ENCODE measurements around the gene RNF212B. TPM values are rescaled to one million over a fixed set of nuclear protein-coding genes. Genes with fewer than 3 reads are reported as not detected.

Gene RNF212B
- polyA plus RNA-seq, 2 of the 4 experiments (the other 2 are of a cell fraction), result not detected

DNA sequence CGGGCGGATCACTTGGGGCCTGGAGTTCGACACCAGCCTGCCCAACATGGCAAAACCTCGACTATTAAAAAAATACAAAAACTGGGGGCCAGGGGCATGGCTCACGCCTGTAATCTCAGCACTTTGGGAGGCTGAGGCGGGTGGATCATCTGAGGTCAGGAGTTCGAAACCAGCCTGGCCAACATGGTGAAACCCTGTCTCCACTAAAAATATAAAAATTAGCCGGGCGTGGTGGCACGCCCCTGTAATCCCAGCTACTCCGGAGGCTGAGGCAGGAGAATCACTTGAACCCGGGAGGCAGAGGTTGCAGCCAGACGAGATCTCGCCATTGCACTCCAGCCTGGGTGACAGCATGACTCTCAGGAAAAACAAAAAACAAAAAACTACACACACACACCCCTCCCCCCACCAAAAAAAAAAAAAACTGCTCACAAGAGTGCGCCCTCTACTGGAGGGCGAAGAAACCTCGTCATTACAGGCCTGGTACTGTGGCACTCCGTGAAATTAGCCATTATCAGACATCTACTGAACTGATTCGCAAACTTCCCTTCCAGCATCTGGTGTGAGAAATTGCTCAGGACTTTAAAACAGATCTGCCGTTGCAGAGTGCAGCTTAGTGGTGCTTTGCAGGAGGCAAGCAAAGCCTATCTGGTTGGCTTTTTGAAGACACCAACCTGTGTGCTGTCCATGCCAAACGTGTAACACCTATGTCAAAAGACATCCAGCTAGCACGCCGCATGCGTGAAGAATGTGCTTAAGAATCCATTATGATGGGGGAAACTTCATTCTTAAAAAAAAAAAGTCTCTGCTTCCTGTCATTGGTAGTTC is 57.2 kb downstream of the RNF212B start (continued):
- TF ChIP-seq EHMT2 (IDR thresholded peaks at IDR 0.05; ENCODE audit: low read depth) (no peak), KDM5A (IDR thresholded peaks at IDR 0.05) (no peak), POLR2A (IDR thresholded peaks at IDR 0.05; ENCODE audit: low read length) (no peak), CHD2 (IDR thresholded peaks at IDR 0.05; ENCODE audit: low read length, partially characterized antibody) (peak; percentile 24), CBX8 (IDR thresholded peaks at IDR 0.05) (no peak), ZFP36 (IDR thresholded peaks at IDR 0.05; ENCODE audit: borderline replicate concordance, partially characterized antibody) (no peak), GATA3 (IDR thresholded peaks at IDR 0.05; ENCODE audit: borderline replicate concordance) (no peak)
- TF ChIP-seq, protein P1, sequence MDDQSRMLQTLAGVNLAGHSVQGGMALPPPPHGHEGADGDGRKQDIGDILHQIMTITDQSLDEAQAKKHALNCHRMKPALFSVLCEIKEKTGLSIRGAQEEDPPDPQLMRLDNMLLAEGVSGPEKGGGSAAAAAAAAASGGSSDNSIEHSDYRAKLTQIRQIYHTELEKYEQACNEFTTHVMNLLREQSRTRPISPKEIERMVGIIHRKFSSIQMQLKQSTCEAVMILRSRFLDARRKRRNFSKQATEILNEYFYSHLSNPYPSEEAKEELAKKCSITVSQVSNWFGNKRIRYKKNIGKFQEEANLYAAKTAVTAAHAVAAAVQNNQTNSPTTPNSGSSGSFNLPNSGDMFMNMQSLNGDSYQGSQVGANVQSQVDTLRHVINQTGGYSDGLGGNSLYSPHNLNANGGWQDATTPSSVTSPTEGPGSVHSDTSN (IDR thresholded peaks at IDR 0.05), result no peak
- TF ChIP-seq, protein P2, sequence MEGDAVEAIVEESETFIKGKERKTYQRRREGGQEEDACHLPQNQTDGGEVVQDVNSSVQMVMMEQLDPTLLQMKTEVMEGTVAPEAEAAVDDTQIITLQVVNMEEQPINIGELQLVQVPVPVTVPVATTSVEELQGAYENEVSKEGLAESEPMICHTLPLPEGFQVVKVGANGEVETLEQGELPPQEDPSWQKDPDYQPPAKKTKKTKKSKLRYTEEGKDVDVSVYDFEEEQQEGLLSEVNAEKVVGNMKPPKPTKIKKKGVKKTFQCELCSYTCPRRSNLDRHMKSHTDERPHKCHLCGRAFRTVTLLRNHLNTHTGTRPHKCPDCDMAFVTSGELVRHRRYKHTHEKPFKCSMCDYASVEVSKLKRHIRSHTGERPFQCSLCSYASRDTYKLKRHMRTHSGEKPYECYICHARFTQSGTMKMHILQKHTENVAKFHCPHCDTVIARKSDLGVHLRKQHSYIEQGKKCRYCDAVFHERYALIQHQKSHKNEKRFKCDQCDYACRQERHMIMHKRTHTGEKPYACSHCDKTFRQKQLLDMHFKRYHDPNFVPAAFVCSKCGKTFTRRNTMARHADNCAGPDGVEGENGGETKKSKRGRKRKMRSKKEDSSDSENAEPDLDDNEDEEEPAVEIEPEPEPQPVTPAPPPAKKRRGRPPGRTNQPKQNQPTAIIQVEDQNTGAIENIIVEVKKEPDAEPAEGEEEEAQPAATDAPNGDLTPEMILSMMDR (IDR thresholded peaks at IDR 0.05), result peak; percentile 82

DNA sequence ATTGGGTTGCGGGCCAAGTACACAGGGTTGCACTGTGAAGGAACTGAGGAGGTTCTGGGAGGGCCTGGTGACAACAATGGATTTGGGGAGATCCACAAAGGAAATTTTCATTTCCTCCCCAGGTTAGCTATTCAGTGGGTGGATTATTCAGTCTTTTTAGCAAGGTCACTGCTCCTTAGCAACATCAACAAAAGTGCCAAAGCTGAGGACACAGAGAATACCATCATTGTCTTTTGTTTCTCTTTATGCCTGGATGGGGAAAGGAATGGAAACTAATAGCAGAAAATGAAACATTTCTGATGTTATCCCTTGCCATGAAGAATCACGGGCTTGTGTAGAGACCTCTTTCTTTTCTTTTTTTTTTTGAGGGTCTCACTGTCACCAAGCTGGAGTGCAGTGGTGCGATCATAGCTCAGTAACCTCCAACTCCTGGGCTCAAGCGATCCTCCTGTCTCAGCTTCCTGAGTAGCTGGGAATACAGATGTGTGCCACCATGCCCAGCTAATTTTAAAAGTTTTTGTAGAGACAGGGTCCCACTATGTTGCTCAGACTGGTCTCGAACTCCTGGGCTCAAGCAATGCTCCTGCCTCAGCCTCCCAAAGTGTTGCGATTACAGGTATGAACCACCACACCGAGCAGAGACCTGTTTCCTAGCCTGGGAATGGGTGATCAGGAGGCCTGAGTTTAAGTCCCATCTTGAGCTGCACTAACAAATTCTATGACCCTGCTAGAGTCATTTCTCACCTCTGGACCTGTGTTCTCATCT is 58.5 kb downstream of the RNF212B start:
- DNase-seq (ENCODE audit: low read depth in 1 of 2, low spot score in 1 of 2) (no peak), FAIRE-seq (no peak), ATAC-seq (no peak)
- POLR2A ChIA-PET, result interaction anchor here (2.2 kb wide), 1 partner anchor 11 kb away, joined by 8 read pairs; the partner anchor contains the start of gene BCL2L2
- CTCF ChIA-PET, result interaction anchor here (1.1 to 12.8 kb wide), 14 partner anchors 10 to 262 kb away, joined by 3 to 254 read pairs (median 4); partner anchors contain the start of gene HOMEZ
- Histone ChIP-seq H3K4me3 (no peak overlapping the region), H3K4me1 (peaks cover 10% of the 10 kb centered on the region; the same call in 2 of the 3 replicates), H3K9me3 (no peaks in the 10 kb centered on the region), H3K27ac (no peak overlapping the region), H3K4me2 (no peak overlapping the region)
- no peak for TF ChIP-seq EP300 (IDR thresholded peaks at IDR 0.05)
- TF ChIP-seq, protein P3, sequence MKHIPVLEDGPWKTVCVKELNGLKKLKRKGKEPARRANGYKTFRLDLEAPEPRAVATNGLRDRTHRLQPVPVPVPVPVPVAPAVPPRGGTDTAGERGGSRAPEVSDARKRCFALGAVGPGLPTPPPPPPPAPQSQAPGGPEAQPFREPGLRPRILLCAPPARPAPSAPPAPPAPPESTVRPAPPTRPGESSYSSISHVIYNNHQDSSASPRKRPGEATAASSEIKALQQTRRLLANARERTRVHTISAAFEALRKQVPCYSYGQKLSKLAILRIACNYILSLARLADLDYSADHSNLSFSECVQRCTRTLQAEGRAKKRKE (CRISPR knock-in tag; IDR thresholded peaks at IDR 0.05; ENCODE audit: low read depth), result no peak
- no peak for TF ChIP-seq JUN (IDR thresholded peaks at IDR 0.05)
- TF ChIP-seq NR3C1 (IDR thresholded peaks at IDR 0.05), result no peak
- no peak for TF ChIP-seq ESRRA (IDR thresholded peaks at IDR 0.05; ENCODE audit: borderline replicate concordance, low read length)
- no peak for TF ChIP-seq SMC3 (IDR thresholded peaks at IDR 0.05)
- no peak for TF ChIP-seq CEBPB (IDR thresholded peaks at IDR 0.05)
- WGBS (ENCODE audit: missing lambda C conversion rate), result 93% methylated on average over 7 of the region's 7 CpGs

DNA sequence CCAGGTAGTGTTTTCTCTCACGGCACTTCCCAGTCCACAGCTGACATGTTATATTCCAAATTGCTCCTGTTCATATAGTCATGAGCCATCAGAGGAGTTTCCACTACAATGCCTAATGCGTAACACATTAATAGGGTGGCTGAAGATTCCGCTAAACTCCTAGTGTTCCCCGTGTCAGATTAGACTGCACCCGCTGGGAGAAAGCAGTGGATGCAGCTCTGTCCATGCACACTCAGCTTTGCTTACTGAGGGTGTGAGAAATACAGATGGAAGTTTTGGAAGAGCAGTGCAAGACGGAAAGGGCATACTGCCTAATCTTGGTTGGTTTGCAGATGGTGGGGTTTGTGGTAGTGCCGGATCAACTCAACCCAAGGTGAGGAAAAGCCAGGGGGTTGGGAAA is 59.4 kb downstream of the RNF212B start:
- DNase-seq (ENCODE audit: low read depth in 1 of 2, low spot score in 1 of 2), result no peak
- 91% methylated on average over 7 of the region's 7 CpGs for WGBS (ENCODE audit: missing lambda C conversion rate)
- no peak overlapping the region for H3K4me3 ChIP-seq
- peaks cover 10% of the 10 kb centered on the region; the same call in 2 of the 3 replicates for H3K4me1 ChIP-seq
- POLR2A ChIA-PET, result interaction anchor here (2.2 kb wide), 1 partner anchor 10 kb away, joined by 8 read pairs; the partner anchor contains the start of gene BCL2L2
- CTCF ChIA-PET, result interaction anchor here (1.0 to 12.8 kb wide), 9 partner anchors 11 to 178 kb away, joined by 3 to 254 read pairs (median 4); partner anchors contain the start of genes CEBPE and HOMEZ
- FAIRE-seq, result no peak
- no peaks in the 10 kb centered on the region for H3K9me3 ChIP-seq
- H3K4me2 ChIP-seq, result no peak overlapping the region
- ATAC-seq, result no peak
- H3K27ac ChIP-seq, result no peak overlapping the region
- TF ChIP-seq CBX8 (IDR thresholded peaks at IDR 0.05), result no peak
- no peak for TF ChIP-seq FOSB (CRISPR knock-in tag; IDR thresholded peaks at IDR 0.05)
- TF ChIP-seq FOXS1 (CRISPR knock-in tag; IDR thresholded peaks at IDR 0.05), result no peak
- no peak for TF ChIP-seq BHLHE40 (IDR thresholded peaks at IDR 0.05; ENCODE audit: low read depth, low read length)
- TF ChIP-seq CHD2 (IDR thresholded peaks at IDR 0.05; ENCODE audit: low read length, partially characterized antibody), result no peak
- no peak for TF ChIP-seq KDM1A (IDR thresholded peaks at IDR 0.05; ENCODE audit: low read depth)
- TF ChIP-seq ZC3H11A (IDR thresholded peaks at IDR 0.05), result no peak
- TF ChIP-seq ZFP36 (IDR thresholded peaks at IDR 0.05; ENCODE audit: borderline replicate concordance, partially characterized antibody), result no peak
- TF ChIP-seq RARB (CRISPR knock-in tag; IDR thresholded peaks at IDR 0.05), result no peak
- TF ChIP-seq, protein P4, sequence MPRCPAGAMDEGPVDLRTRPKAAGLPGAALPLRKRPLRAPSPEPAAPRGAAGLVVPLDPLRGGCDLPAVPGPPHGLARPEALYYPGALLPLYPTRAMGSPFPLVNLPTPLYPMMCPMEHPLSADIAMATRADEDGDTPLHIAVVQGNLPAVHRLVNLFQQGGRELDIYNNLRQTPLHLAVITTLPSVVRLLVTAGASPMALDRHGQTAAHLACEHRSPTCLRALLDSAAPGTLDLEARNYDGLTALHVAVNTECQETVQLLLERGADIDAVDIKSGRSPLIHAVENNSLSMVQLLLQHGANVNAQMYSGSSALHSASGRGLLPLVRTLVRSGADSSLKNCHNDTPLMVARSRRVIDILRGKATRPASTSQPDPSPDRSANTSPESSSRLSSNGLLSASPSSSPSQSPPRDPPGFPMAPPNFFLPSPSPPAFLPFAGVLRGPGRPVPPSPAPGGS (IDR thresholded peaks at IDR 0.05), result no peak
- TF ChIP-seq RCOR1 (IDR thresholded peaks at IDR 0.05; ENCODE audit: low read depth, low read length), result no peak
- TF ChIP-seq POLR2AphosphoS2 (conservative IDR thresholded peaks at IDR 0.05; ENCODE audit: low read length), result no peak
- no peak for TF ChIP-seq SMC3 (IDR thresholded peaks at IDR 0.05)
- no peak for TF ChIP-seq JUNB (IDR thresholded peaks at IDR 0.05)
- TF ChIP-seq, protein P3 (CRISPR knock-in tag; IDR thresholded peaks at IDR 0.05; ENCODE audit: low read depth), result no peak
- TF ChIP-seq EHMT2 (IDR thresholded peaks at IDR 0.05; ENCODE audit: low read depth), result no peak
- TF ChIP-seq EP300 (IDR thresholded peaks at IDR 0.05), result no peak
- no peak for TF ChIP-seq HOXA7 (CRISPR knock-in tag; IDR thresholded peaks at IDR 0.05)
